Measurements from ENCODE around the gene OXTR.

The OXTR gene

DNA sequence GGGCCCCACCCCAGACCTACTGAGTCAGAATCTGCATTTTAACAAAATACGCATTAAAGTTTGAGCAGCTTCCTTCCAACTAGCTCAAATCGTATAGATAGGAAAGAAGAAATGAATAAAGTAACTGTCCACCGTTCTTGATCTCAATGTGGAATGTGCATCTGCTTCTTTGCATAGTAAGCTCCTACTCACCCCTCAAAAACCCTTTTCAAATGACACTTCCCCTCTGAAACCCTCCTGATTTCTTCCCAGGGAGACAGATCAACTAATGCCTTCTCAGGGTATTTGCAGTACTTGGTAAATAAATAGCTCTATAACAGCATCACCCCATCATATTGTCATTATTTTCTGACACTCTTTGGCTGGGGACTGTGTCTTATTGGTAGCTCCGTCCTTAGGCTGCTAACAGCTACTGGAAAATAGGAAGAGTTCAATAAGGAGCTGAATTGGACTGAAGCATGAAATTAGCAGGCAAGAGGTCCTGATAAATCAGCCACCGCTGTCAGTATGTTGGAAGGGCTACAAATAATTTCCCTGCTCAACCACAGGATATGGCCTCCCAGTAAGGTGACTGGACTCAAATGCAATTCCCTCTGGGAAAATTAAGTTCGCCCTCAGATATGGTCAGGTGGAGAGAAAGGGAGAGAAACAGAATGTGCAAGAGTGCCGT is 10.2 kb downstream of the OXTR start:
- ChIA-PET CTCF (interaction anchor here (1.0 to 3.9 kb wide), 4 partner anchors 8 to 95 kb away, joined by 4 to 33 read pairs (median 4); partner anchors contain the start of gene OXTR), POLR2A (no interaction called here)
- DNase-seq (ENCODE audit: extremely low spot score), result no peak
- TF ChIP-seq CTCF (IDR thresholded peaks at IDR 0.05; ENCODE audit: control extremely low read depth, extremely low read depth, low read depth, missing control alignments), result no peak

- DNase-seq (ENCODE audit: extremely low spot score), result no peak
- TF ChIP-seq CTCF (IDR thresholded peaks at IDR 0.05; ENCODE audit: control extremely low read depth, extremely low read depth, low read depth, missing control alignments), result no peak
- ChIA-PET POLR2A (no interaction called here), CTCF (interaction anchor here (3.9 kb wide), 1 partner anchor 12 kb away, joined by 33 read pairs; the partner anchor contains the start of gene OXTR)
These were observed 11.6 kb downstream of the OXTR start for GRCh38 chr3:8757551-8758518.

DNA sequence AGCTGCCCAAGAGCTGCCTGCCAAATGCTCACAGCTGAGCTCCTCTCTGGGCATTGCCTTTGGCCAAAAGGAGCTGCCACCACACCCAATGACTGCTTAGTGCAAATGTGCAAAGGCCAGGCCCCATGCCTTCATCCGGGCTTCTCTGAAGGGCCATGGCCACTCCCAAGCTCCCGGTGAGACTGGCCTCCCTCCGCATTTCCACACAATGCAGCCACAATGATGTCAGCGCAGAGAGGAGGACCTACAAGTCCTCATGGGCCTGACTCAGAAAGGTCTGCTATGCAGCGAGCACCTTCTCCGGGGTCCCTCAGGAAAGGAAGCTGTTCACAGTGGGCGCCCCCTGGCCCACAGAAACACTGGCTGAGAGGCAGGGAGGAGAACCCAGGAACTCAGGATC is 12.7 kb downstream of the OXTR start:
- no peak for TF ChIP-seq CTCF (IDR thresholded peaks at IDR 0.05; ENCODE audit: control extremely low read depth, extremely low read depth, low read depth, missing control alignments)
- ChIA-PET POLR2A (no interaction called here), CTCF (interaction anchor here (3.2 kb wide), 1 partner anchor 13 kb away, joined by 17 read pairs; the partner anchor contains the start of gene OXTR)
- DNase-seq (ENCODE audit: extremely low spot score), result no peak

DNA sequence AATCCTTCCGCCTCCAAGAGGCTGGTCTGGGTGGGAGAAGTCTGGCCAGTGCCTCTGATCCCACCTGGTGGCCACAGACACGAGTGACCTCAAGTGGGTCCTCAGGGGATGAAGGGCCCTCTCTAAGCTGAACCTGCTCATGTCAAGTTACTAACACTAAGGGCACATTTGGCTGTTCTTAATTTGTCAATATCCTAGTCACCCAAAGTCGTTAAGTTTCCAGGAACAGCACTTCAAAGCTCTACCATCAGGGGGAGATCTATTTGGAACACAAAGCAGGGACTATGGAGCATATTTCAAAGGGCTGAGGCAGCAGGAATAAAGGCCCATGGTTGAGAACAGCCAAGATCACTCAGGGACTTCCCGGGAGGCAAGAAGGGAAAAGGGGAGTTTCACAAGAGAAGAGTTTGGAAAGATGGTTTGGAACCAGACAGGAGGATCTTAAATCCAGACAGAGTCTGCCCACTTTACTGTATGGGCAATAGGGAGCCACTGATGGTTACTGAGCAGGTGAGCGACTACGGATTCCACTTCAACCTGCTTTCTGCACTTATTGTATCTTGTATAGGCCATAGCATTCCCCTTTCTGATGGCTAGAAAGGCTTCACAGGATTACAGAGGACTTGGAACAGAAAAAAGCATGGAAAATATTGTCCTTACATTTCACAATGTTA is 13.7 kb downstream of the OXTR start:
- ChIA-PET CTCF (interaction anchor here (0.6 to 3.2 kb wide), 4 partner anchors 9 to 14 kb away, joined by 3 to 17 read pairs (median 6); partner anchors contain the start of gene OXTR), POLR2A (no interaction called here)
- no peak for TF ChIP-seq CTCF (IDR thresholded peaks at IDR 0.05; ENCODE audit: control extremely low read depth, extremely low read depth, low read depth, missing control alignments)
- no peak for DNase-seq (ENCODE audit: extremely low spot score)

DNA sequence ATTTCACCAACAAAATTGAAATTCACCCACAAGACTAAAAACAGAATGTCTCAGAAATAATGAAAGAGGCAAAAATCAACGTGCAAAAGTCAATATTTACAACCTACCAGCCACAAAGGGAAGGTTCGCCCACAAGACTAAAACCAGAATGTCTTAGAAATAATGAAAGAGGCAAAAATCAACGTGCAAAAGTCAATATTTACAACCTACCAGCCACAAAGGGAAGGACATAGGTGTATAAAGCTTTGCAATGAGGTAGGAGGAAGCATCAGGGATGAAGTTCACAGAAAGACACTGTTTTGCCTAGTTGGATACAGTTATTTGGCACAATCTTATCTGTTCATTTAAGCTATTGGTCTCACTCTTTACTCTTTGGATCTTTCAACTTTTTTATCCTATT is 14.3 kb downstream of the OXTR start:
- no peak for TF ChIP-seq CTCF (IDR thresholded peaks at IDR 0.05; ENCODE audit: control extremely low read depth, extremely low read depth, low read depth, missing control alignments)
- CTCF ChIA-PET, result interaction anchor here (0.6 to 3.2 kb wide), 4 partner anchors 9 to 14 kb away, joined by 3 to 17 read pairs (median 6); partner anchors contain the start of gene OXTR
- POLR2A ChIA-PET, result no interaction called here
- DNase-seq (ENCODE audit: extremely low spot score), result no peak

GRCh38 chr3:8752832-8753231 is 16.6 kb downstream of the OXTR start:
- POLR2A ChIA-PET, result no interaction called here
- DNase-seq (ENCODE audit: extremely low spot score), result no peak
- no peak for TF ChIP-seq CTCF (IDR thresholded peaks at IDR 0.05; ENCODE audit: control extremely low read depth, extremely low read depth, low read depth, missing control alignments)
- CTCF ChIA-PET, result interaction anchor here (1.6 to 3.0 kb wide), 2 partner anchors 9 to 17 kb away, joined by 4 to 23 read pairs; partner anchors contain the start of gene OXTR
